PC-9 (cell line): ENCODE results near the gene NCS1. TPM values are rescaled to one million over a fixed set of nuclear protein-coding genes. Genes with fewer than 3 reads are reported as not detected.

Source experiments
- BruUV-seq: library from RNA; stranded (reverse); fragments of 400-500 nt; replicated peaks from 2 replicates; lab custom pipeline; 2021; lab: Mats Ljungman, UMichigan
- CTCF ChIA-PET: fragments of 300-600 bp; sonication (Branson Sonifier 250); formaldehyde crosslinking; loops from one replicate; lab custom pipeline; 2022; ENCODE audit warnings: antibody characterized with exemption; lab: Charles Lee
- POLR2A ChIA-PET: fragments of 300-600 bp; sonication (Branson Sonifier 250); formaldehyde crosslinking; loops from one replicate; lab custom pipeline; 2022; ENCODE audit warnings: antibody characterized with exemption; ENCODE audit not compliant: unreplicated experiment; lab: Charles Lee
- DNase-seq, 2 experiments: peaks; one replicate each; pipeline versions ENCODE4 v3.0.0 to v3.0.0-alpha.2; 2015 to 2022; ENCODE audit warnings: mixed read lengths in 1 of 2
- H2AFZ ChIP-seq: fragments of 200-600 bp; sonication (generic); 2 replicates; pipeline ENCODE4 v1.8.1; 2017; ENCODE audit warnings: antibody characterized with exemption
- H3F3A ChIP-seq: fragments of 200-600 bp; sonication (generic); 2 replicates; pipeline ENCODE4 v1.8.1; 2017; ENCODE audit warnings: antibody characterized with exemption, mild to moderate bottlenecking, low read depth; ENCODE audit not compliant: insufficient read depth
- H3K27ac ChIP-seq: fragments of 200-600 bp; sonication (generic); 2 replicates; pipeline ENCODE4 v1.6.1; 2016; ENCODE audit warnings: mixed run types
- H3K27me3 ChIP-seq: fragments of 200-600 bp; sonication (generic); 2 replicates; pipeline ENCODE4 v1.6.1; 2016; ENCODE audit warnings: low read depth, mixed run types; ENCODE audit not compliant: insufficient read depth
- H3K36me3 ChIP-seq: fragments of 200-600 bp; sonication (generic); 2 replicates; pipeline ENCODE4 v1.6.1; 2016; ENCODE audit warnings: low read depth, mixed run types
- H3K4me1 ChIP-seq: fragments of 200-600 bp; sonication (generic); replicated peaks from 2 replicates; pipeline ENCODE4 v1.6.1; 2016; ENCODE audit warnings: mixed run types; ENCODE audit not compliant: insufficient read depth
- H3K4me2 ChIP-seq: fragments of 200-600 bp; sonication (generic); 2 replicates; pipeline ENCODE4 v1.6.1; 2017; ENCODE audit warnings: mixed run types
- H3K4me3 ChIP-seq: fragments of 200-600 bp; sonication (generic); 2 replicates; pipeline ENCODE4 v1.6.1; 2016; ENCODE audit warnings: mixed run types
- H3K79me2 ChIP-seq: fragments of 200-600 bp; sonication (generic); 2 replicates; pipeline ENCODE4 v1.6.1; 2017; ENCODE audit warnings: low read depth, mixed run types
- H3K9me2 ChIP-seq: fragments of 200-600 bp; sonication (generic); 2 replicates; pipeline ENCODE4 v1.8.1; 2017; ENCODE audit warnings: mild to moderate bottlenecking; ENCODE audit not compliant: insufficient read depth
- H3K9me3 ChIP-seq: fragments of 200-600 bp; sonication (generic); 2 replicates; pipeline ENCODE4 v1.8.1; 2016; ENCODE audit warnings: low read depth; ENCODE audit not compliant: insufficient read depth
- H4K20me1 ChIP-seq: fragments of 200-600 bp; sonication (generic); 2 replicates; pipeline ENCODE4 v1.8.1; 2017; ENCODE audit not compliant: insufficient read depth
- EZH2 ChIP-seq: fragments of 200-600 bp; sonication (generic); IDR thresholded peaks from 2 replicates; pipeline ENCODE4 v1.8.0; 2017; ENCODE audit warnings: antibody characterized with exemption, low read depth
- intact Hi-C: fragments of 100-400 bp; cut with micrococcal nuclease; formaldehyde crosslinking; loops from one replicate; pipeline ENCODE4 v1.10.0; 2022; ENCODE audit not compliant: unreplicated experiment
- total RNA-seq: library from RNA; stranded (reverse); gene quantifications from 2 replicates; pipeline ENCODE4 v1.2.3, GENCODE V29; 2021
- TF ChIP-seq, protein P1 (sequence below): fragments of 200-600 bp; sonication (generic); conservative IDR thresholded peaks from 2 replicates; pipeline ENCODE4 v1.6.1; 2017; ENCODE audit warnings: mixed run types, antibody characterized with exemption, mild to moderate bottlenecking, moderate library complexity

Gene NCS1
- total RNA-seq, 1 experiment from 2014 or later, result 59.2 TPM

DNA sequence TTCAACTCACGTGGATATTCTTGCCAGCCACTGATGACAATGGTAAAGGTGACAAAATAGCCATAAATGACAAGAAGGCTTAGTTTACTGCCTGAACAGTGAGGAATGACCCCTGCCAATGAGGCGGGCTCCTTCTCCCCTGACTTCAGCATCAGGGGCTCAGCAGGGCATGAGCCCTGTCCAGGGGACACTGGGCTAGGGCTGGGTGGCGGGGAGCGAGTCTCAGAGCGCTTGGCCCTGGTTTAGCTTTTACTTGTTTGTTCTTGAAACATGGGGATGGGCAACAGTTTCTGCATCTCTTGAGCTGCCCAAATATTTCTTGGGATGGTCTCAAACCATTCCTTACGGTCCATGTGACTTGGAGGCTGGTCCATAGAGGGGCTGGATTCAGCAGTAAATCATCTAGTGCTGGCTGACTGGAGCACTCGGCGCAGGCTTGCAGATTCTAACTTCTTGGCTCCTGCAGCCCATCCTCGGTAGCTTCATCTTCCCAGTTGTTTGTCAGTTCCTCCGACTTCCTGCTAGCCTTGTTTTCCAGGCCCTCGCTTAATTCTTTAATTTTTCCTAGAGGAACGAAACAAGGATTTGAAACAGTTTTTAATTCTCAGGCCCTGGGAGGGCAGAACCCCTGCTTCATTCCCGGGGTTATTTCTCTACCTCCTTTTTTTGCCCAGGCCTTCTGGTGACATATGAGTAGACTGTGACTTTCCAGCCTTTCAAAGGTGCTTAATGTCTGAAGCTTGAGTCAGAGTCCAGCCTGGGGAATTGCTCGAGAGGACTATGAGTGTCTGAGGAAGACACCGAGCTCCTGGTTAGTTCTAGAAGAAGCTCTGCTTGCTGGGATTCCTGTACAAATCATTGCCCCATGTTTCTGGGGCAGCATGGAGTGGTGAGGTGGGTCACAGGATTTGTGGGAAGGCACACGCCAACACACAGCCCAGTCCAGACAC is 88.9 kb downstream of the NCS1 start:
- no TSS peak for BruUV-seq
- intact Hi-C loops, result no loop called here
- H3K9me2 ChIP-seq, result no peaks in the 10 kb centered on the region
- no peak overlapping the region for H3K4me2 ChIP-seq
- POLR2A ChIA-PET, result no interaction called here
- no peak overlapping the region for H3K27ac ChIP-seq
- H3K27me3 ChIP-seq, result peaks cover 66% of the 10 kb centered on the region
- H3K4me1 ChIP-seq, result no peaks in the 10 kb centered on the region
- H3K4me3 ChIP-seq, result no peak overlapping the region
- no peaks in the 10 kb centered on the region for H3K79me2 ChIP-seq
- H4K20me1 ChIP-seq, result no peaks in the 10 kb centered on the region
- TF ChIP-seq, protein P1, sequence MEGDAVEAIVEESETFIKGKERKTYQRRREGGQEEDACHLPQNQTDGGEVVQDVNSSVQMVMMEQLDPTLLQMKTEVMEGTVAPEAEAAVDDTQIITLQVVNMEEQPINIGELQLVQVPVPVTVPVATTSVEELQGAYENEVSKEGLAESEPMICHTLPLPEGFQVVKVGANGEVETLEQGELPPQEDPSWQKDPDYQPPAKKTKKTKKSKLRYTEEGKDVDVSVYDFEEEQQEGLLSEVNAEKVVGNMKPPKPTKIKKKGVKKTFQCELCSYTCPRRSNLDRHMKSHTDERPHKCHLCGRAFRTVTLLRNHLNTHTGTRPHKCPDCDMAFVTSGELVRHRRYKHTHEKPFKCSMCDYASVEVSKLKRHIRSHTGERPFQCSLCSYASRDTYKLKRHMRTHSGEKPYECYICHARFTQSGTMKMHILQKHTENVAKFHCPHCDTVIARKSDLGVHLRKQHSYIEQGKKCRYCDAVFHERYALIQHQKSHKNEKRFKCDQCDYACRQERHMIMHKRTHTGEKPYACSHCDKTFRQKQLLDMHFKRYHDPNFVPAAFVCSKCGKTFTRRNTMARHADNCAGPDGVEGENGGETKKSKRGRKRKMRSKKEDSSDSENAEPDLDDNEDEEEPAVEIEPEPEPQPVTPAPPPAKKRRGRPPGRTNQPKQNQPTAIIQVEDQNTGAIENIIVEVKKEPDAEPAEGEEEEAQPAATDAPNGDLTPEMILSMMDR, result no peak
- no peak for TF ChIP-seq EZH2
- no peaks in the 10 kb centered on the region for H3F3A ChIP-seq
- no peaks in the 10 kb centered on the region for H3K9me3 ChIP-seq
- CTCF ChIA-PET, result no interaction called here
- H2AFZ ChIP-seq, result no peak overlapping the region
- no peaks in the 10 kb centered on the region for H3K36me3 ChIP-seq
- no peak for DNase-seq

DNA sequence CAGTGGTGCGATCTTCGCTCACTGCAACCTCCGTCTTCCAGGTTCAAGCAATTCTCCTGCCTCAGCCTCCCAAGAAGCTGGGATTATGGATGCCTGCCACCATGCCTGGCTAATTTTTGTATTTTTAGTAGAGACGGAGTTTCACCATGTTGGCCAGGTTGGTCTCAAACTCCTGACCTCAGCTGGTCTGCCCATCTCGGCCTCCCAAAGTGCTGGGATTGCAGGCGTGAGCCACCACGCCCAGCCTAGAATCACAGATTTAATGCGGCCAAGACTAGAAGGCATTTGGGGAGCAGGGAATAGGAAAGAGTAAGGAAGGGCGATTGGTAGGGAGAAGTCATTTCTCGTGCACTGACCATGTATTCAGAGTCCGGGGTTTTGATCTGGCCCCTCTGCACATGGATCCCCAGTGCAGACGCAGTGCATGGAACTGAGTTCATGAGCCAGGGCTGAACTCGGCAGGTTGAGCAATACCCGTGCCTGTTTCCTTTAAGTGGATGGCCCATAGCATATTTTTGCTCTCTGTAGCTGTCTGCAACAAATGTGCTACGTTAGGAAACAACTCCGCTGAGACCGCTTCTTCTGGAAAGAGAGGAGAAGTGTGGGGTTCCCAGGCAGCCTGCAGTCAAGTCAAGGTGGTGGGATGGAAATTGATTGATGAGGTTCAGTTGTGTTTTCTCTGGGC is 90.0 kb downstream of the NCS1 start:
- no peaks in the 10 kb centered on the region for H3K36me3 ChIP-seq
- no peak overlapping the region for H2AFZ ChIP-seq
- no TSS peak for BruUV-seq
- H3F3A ChIP-seq, result no peaks in the 10 kb centered on the region
- POLR2A ChIA-PET, result no interaction called here
- no peaks in the 10 kb centered on the region for H3K4me1 ChIP-seq
- CTCF ChIA-PET, result no interaction called here
- no peaks in the 10 kb centered on the region for H4K20me1 ChIP-seq
- intact Hi-C loops, result no loop called here
- no peaks in the 10 kb centered on the region for H3K9me2 ChIP-seq
- H3K4me3 ChIP-seq, result no peak overlapping the region
- no peak overlapping the region for H3K27ac ChIP-seq
- no peak overlapping the region for H3K4me2 ChIP-seq
- H3K79me2 ChIP-seq, result no peaks in the 10 kb centered on the region
- TF ChIP-seq, protein P1, result no peak
- no peak for TF ChIP-seq EZH2
- DNase-seq, result no peak
- H3K9me3 ChIP-seq, result no peaks in the 10 kb centered on the region
- H3K27me3 ChIP-seq, result peaks cover 71% of the 10 kb centered on the region

DNA sequence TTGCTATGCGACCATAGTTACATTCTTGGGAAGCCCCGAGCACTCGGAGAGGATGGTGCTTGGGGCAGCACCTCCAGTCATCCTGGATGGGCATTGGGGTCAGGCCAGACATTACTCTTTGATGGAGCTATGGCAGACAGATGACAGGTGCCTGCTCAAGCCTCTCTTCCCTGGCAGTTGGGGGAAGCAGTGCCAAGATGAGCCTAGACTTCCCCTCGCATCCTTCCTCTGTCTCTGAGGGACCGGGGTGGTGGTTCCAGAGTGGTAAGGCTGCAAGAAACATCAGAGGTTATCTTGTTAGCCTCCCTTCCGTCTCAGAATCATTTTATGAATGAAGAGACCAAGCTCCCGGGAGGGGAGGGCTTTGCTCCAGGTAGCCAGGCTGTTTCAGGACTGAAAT is 90.6 kb downstream of the NCS1 start:
- Histone ChIP-seq H3K4me1 (no peaks in the 10 kb centered on the region), H2AFZ (no peak overlapping the region), H3K27me3 (peaks cover 68% of the 10 kb centered on the region), H3K4me3 (no peak overlapping the region), H3K36me3 (no peaks in the 10 kb centered on the region), H3K9me3 (no peaks in the 10 kb centered on the region), H3K79me2 (no peaks in the 10 kb centered on the region), H3K4me2 (no peak overlapping the region), H3F3A (no peaks in the 10 kb centered on the region), H3K9me2 (no peaks in the 10 kb centered on the region), H3K27ac (no peak overlapping the region), H4K20me1 (no peaks in the 10 kb centered on the region)
- ChIA-PET POLR2A (no interaction called here), CTCF (interaction anchor here (1.2 kb wide), 1 partner anchor 13 kb away, joined by 4 read pairs; no protein-coding TSS in a partner anchor)
- no TSS peak for BruUV-seq
- no peak for DNase-seq
- intact Hi-C loops, result no loop called here
- TF ChIP-seq EZH2, result no peak
- TF ChIP-seq, protein P1, result no peak
